Measurements from ENCODE around the gene RAD51. TPM values are rescaled to one million over a fixed set of nuclear protein-coding genes. Genes with fewer than 3 reads are reported as not detected.

Gene RAD51
- total and polyA plus RNA-seq, 9 of the 15 experiments (the other 6 are each of a cell fraction or from before 2014, with no cell fraction given), result 16.0 to 63.8 (median 34.6) TPM

GRCh38 chr15:40702077-40702476, 7.1 kb downstream of the RAD51 start (continued):
- TF ChIP-seq, protein P1, sequence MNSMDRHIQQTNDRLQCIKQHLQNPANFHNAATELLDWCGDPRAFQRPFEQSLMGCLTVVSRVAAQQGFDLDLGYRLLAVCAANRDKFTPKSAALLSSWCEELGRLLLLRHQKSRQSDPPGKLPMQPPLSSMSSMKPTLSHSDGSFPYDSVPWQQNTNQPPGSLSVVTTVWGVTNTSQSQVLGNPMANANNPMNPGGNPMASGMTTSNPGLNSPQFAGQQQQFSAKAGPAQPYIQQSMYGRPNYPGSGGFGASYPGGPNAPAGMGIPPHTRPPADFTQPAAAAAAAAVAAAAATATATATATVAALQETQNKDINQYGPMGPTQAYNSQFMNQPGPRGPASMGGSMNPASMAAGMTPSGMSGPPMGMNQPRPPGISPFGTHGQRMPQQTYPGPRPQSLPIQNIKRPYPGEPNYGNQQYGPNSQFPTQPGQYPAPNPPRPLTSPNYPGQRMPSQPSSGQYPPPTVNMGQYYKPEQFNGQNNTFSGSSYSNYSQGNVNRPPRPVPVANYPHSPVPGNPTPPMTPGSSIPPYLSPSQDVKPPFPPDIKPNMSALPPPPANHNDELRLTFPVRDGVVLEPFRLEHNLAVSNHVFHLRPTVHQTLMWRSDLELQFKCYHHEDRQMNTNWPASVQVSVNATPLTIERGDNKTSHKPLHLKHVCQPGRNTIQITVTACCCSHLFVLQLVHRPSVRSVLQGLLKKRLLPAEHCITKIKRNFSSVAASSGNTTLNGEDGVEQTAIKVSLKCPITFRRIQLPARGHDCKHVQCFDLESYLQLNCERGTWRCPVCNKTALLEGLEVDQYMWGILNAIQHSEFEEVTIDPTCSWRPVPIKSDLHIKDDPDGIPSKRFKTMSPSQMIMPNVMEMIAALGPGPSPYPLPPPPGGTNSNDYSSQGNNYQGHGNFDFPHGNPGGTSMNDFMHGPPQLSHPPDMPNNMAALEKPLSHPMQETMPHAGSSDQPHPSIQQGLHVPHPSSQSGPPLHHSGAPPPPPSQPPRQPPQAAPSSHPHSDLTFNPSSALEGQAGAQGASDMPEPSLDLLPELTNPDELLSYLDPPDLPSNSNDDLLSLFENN (IDR thresholded peaks at IDR 0.05; ENCODE audit: low read depth in 2 of 2, low read length in 2 of 2), result no peak
- no peak for TF ChIP-seq CBX1 (IDR thresholded peaks at IDR 0.05; ENCODE audit: low read depth)
- no peak for TF ChIP-seq KLF6 (CRISPR knock-in tag; IDR thresholded peaks at IDR 0.05; ENCODE audit: borderline replicate concordance)
- no peak for TF ChIP-seq ZNF518B (CRISPR knock-in tag; IDR thresholded peaks at IDR 0.05)
- TF ChIP-seq ZNF253 (CRISPR knock-in tag; conservative IDR thresholded peaks at IDR 0.05), result no peak
- no peak for TF ChIP-seq TSHZ1 (CRISPR knock-in tag; IDR thresholded peaks at IDR 0.05)
- TF ChIP-seq, protein P2, sequence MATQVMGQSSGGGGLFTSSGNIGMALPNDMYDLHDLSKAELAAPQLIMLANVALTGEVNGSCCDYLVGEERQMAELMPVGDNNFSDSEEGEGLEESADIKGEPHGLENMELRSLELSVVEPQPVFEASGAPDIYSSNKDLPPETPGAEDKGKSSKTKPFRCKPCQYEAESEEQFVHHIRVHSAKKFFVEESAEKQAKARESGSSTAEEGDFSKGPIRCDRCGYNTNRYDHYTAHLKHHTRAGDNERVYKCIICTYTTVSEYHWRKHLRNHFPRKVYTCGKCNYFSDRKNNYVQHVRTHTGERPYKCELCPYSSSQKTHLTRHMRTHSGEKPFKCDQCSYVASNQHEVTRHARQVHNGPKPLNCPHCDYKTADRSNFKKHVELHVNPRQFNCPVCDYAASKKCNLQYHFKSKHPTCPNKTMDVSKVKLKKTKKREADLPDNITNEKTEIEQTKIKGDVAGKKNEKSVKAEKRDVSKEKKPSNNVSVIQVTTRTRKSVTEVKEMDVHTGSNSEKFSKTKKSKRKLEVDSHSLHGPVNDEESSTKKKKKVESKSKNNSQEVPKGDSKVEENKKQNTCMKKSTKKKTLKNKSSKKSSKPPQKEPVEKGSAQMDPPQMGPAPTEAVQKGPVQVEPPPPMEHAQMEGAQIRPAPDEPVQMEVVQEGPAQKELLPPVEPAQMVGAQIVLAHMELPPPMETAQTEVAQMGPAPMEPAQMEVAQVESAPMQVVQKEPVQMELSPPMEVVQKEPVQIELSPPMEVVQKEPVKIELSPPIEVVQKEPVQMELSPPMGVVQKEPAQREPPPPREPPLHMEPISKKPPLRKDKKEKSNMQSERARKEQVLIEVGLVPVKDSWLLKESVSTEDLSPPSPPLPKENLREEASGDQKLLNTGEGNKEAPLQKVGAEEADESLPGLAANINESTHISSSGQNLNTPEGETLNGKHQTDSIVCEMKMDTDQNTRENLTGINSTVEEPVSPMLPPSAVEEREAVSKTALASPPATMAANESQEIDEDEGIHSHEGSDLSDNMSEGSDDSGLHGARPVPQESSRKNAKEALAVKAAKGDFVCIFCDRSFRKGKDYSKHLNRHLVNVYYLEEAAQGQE (IDR thresholded peaks at IDR 0.05; ENCODE audit: borderline replicate concordance), result 0 out of 2 replicates have a peak, but pooled peaks have one; percentile 11
- TF ChIP-seq, protein P2 (CRISPR knock-in tag; IDR thresholded peaks at IDR 0.05; ENCODE audit: low read depth), result no peak
